DND-41 (cell line): ENCODE results near the gene ATP1A1.

Experiments
- ATAC-seq: fragments of 200-7000 bp; cut with Tn5 transposase; 3 replicates; pipeline ENCODE4 v1.9.1; 2021; ENCODE audit warnings: low read depth; ENCODE audit not compliant: insufficient read depth
- DNase-seq: peaks from one replicate; pipeline ENCODE4 v3.0.0-alpha.2; 2020
- H2AFZ ChIP-seq: 2 replicates; pipeline ENCODE4 v1.6.0; 2012; ENCODE audit warnings: low read depth, low read length
- H3K27ac ChIP-seq: 2 replicates; pipeline ENCODE4 v1.5.1; 2012; ENCODE audit warnings: low read length, inconsistent platforms
- H3K27me3 ChIP-seq: fragments of 200-600 bp; sonication (generic); 2 replicates; pipeline ENCODE4 v1.6.0; 2012; ENCODE audit warnings: low read length, mild to moderate bottlenecking, inconsistent platforms; ENCODE audit not compliant: insufficient read depth, poor library complexity
- H3K36me3 ChIP-seq: 2 replicates; pipeline ENCODE4 v1.5.1; 2012; ENCODE audit warnings: low read length, inconsistent platforms; ENCODE audit not compliant: insufficient read depth
- H3K4me1 ChIP-seq: 2 replicates; pipeline ENCODE4 v1.5.1; 2012; ENCODE audit warnings: mild to moderate bottlenecking, low read length; ENCODE audit not compliant: insufficient read depth
- H3K4me2 ChIP-seq: 2 replicates; pipeline ENCODE4 v1.6.0; 2012; ENCODE audit warnings: mild to moderate bottlenecking, moderate library complexity, low read length, inconsistent platforms; ENCODE audit not compliant: insufficient read depth
- H3K4me3 ChIP-seq, 2 experiments: fragments of 200-600 bp in 1 of 2; shearing (Covaris generic) in 1 of 2; 2 replicates each; pipeline ENCODE4 v1.5.1; 2012 to 2016; ENCODE audit warnings: inconsistent platforms in 2 of 2, low read length in 2 of 2, mild to moderate bottlenecking in 2 of 2, low read depth in 1 of 2, moderate library complexity in 1 of 2
- H3K79me2 ChIP-seq: 2 replicates; pipeline ENCODE4 v1.6.0; 2012; ENCODE audit warnings: low read length, inconsistent platforms; ENCODE audit not compliant: insufficient read depth
- H3K9ac ChIP-seq: 2 replicates; pipeline ENCODE4 v1.6.0; 2012; ENCODE audit warnings: low read depth, mild to moderate bottlenecking, inconsistent platforms, low read length, moderate library complexity
- H3K9me3 ChIP-seq: 2 replicates; pipeline ENCODE4 v1.5.1; 2012; ENCODE audit warnings: low read length, moderate library complexity, mild to moderate bottlenecking, inconsistent platforms; ENCODE audit not compliant: insufficient read depth, severe bottlenecking
- H4K20me1 ChIP-seq: 2 replicates; pipeline ENCODE4 v1.6.0; 2012; ENCODE audit warnings: low read length; ENCODE audit not compliant: insufficient read depth
- EZH2 ChIP-seq: IDR thresholded peaks from 3 replicates; pipeline ENCODE4 v1.6.1; 2012; ENCODE audit warnings: borderline replicate concordance, low read depth, mild to moderate bottlenecking, moderate library complexity, low read length, inconsistent platforms; ENCODE audit not compliant: severe bottlenecking
- TF ChIP-seq, protein P1 (sequence below): IDR thresholded peaks from 2 replicates; pipeline ENCODE4 v1.5.1; 2012; ENCODE audit warnings: borderline replicate concordance, low read length, moderate library complexity, mild to moderate bottlenecking; ENCODE audit not compliant: poor library complexity, severe bottlenecking; ENCODE audit errors: extremely low read depth

Gene ATP1A1

DNA sequence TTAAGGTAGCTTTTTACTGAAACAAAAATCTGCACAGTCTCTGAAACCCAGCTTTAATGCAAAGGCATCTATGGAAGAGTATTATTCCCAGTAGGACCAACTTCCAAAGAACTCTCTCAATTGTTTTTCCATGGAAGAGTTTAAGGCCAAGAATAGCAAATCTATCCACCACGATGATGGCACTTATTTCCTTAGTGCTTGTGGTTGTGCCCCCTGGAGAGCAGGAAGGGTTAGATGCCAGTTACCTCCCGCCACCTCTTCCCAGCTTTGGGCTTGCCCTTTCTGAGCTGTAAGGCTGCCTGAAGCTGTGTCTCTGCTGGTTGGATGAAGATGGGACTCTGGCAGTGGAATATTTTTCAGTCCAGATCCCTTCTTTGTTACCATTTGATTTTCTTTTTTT is 4.8 kb upstream of the ATP1A1 start:
- TF ChIP-seq, protein P1, sequence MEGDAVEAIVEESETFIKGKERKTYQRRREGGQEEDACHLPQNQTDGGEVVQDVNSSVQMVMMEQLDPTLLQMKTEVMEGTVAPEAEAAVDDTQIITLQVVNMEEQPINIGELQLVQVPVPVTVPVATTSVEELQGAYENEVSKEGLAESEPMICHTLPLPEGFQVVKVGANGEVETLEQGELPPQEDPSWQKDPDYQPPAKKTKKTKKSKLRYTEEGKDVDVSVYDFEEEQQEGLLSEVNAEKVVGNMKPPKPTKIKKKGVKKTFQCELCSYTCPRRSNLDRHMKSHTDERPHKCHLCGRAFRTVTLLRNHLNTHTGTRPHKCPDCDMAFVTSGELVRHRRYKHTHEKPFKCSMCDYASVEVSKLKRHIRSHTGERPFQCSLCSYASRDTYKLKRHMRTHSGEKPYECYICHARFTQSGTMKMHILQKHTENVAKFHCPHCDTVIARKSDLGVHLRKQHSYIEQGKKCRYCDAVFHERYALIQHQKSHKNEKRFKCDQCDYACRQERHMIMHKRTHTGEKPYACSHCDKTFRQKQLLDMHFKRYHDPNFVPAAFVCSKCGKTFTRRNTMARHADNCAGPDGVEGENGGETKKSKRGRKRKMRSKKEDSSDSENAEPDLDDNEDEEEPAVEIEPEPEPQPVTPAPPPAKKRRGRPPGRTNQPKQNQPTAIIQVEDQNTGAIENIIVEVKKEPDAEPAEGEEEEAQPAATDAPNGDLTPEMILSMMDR: no peak
- TF ChIP-seq EZH2: no peak
- Histone ChIP-seq H3K4me2 (no peak overlapping the region), H3K4me1 (peaks cover 7% of the 10 kb centered on the region), H3K27me3 (peaks cover 7% of the 10 kb centered on the region), H3K27ac (no peak overlapping the region), H4K20me1 (no peaks in the 10 kb centered on the region), H2AFZ (no peak overlapping the region), H3K4me3 (no peak overlapping the region), H3K79me2 (no peaks in the 10 kb centered on the region), H3K9me3 (no peaks in the 10 kb centered on the region), H3K9ac (no peak overlapping the region), H3K36me3 (no peaks in the 10 kb centered on the region)
- ATAC-seq: no peak
- DNase-seq: no peak

DNA sequence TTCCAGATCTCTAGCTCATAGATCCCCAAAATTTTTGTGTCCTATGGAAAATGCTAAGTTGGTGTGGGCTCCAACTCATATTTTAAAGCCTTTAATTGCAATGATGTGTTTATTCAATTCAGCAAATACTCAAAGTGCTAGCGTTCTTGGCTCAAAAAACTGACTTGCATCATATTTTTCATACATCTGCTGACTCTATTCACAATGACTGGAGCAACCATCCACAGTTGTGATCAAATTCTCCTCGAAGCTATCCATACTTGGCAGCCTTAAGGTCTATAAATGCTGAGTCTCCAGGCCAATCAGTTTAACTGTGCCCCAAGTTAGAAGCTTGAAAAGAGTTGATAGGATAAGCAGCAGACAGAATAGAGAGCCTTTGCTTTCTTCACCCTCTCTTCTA is 2.9 kb upstream of the ATP1A1 start:
- H3K9ac ChIP-seq: no peak overlapping the region
- no peak for DNase-seq

DNA sequence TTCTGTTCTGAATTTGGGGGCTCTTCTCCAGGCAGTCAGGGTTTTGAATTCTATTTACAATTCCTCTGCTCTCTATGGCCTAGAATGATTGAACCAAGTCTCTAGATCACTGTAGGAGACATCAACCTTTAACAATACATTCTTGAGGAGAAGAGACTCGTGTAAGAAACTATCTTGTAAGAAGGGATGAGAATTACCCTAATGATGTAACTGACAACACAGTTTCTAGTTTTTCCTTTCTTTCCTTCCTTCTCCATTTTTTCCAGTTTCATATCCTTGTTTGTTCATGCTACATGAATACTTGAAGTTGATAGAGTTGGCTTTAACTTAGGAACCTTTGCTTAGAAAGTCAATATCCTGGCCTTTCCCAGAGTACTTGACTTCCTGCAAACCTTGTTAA is 1.3 kb upstream of the ATP1A1 start:
- no peaks in the 10 kb centered on the region for H3K9me3 ChIP-seq
- no peak overlapping the region for H3K27ac ChIP-seq
- no peak for TF ChIP-seq EZH2
- TF ChIP-seq, protein P1: no peak
- H3K4me3 ChIP-seq: no peak overlapping the region
- H3K4me2 ChIP-seq: no peak overlapping the region
- DNase-seq (no peak), ATAC-seq (no peak)
- peaks cover 22% of the 10 kb centered on the region; the same call in 1 of the 2 replicates for H4K20me1 ChIP-seq
- peaks cover 3% of the 10 kb centered on the region; the same call in 1 of the 2 replicates for H3K36me3 ChIP-seq
- peaks cover 30% of the 10 kb centered on the region for H3K79me2 ChIP-seq
- H2AFZ ChIP-seq: no peak overlapping the region
- H3K27me3 ChIP-seq: no peaks in the 10 kb centered on the region
- peaks cover 32% of the 10 kb centered on the region for H3K4me1 ChIP-seq
- H3K9ac ChIP-seq: no peak overlapping the region

More for the DNA sequence above, 2.9 kb upstream of the ATP1A1 start:
- H3K27ac ChIP-seq: no peak overlapping the region
- peaks cover 14% of the 10 kb centered on the region for H3K79me2 ChIP-seq
- peaks cover 3% of the 10 kb centered on the region; the same call in 1 of the 2 replicates for H3K36me3 ChIP-seq
- H2AFZ ChIP-seq: no peak overlapping the region
- H4K20me1 ChIP-seq: peaks cover 11% of the 10 kb centered on the region; the same call in 1 of the 2 replicates
- peaks cover 19% of the 10 kb centered on the region for H3K4me1 ChIP-seq
- H3K9me3 ChIP-seq: no peaks in the 10 kb centered on the region
- H3K4me2 ChIP-seq: no peak overlapping the region
- peaks cover 7% of the 10 kb centered on the region for H3K27me3 ChIP-seq
- TF ChIP-seq, protein P1: no peak
- no peak for TF ChIP-seq EZH2
- ATAC-seq: no peak
- H3K4me3 ChIP-seq: no peak overlapping the region
